Measurements from ENCODE around the gene SULT4A1.

GRCh38 chr22:43838161-43838560, 24.2 kb downstream of the SULT4A1 start:
- TF ChIP-seq CTCF (IDR thresholded peaks at IDR 0.05 in 8 of 11, conservative IDR thresholded peaks at IDR 0.05 in 3 of 11) (no peak), POLR2A (IDR thresholded peaks at IDR 0.05) (no peak)

Measured in spleen (tissue), 7 donors.